IMR-90 (cell line): ENCODE measurements around the gene HCFC1. TPM values are rescaled to one million over a fixed set of nuclear protein-coding genes. Genes with fewer than 3 reads are reported as not detected.
A peak's percentile ranks its signal among the peaks of the same experiment; 100 is the strongest.

ENCODE experiments used
- ATAC-seq: fragments of 200-7000 bp; cut with Tn5 transposase; 2 replicates; pipeline ENCODE4 v1.9.1; 2020; ENCODE audit warnings: low read depth, mild to moderate bottlenecking, moderate library complexity
- BruUV-seq: library from RNA; stranded (reverse); fragments of 400-500 nt; replicated peaks from 2 replicates; lab custom pipeline; 2021; lab: Mats Ljungman, UMichigan
- CTCF ChIA-PET: fragments of 300-600 bp; formaldehyde crosslinking; extraction: SDS; loops from one replicate; lab custom pipeline; 2021; ENCODE audit warnings: antibody characterized with exemption; lab: Yijun Ruan, JAX
- POLR2A ChIA-PET: fragments of 300-600 bp; sonication (Branson Sonifier 250); formaldehyde crosslinking; loops from one replicate; lab custom pipeline; 2022; ENCODE audit warnings: antibody characterized with exemption; ENCODE audit not compliant: unreplicated experiment; lab: Charles Lee
- DNase-seq: peaks from one replicate; pipeline ENCODE4 v3.0.0; 2013
- H2AFZ ChIP-seq: replicated peaks from 2 replicates; pipeline ENCODE3; 2013; ENCODE audit warnings: low read length, mild to moderate bottlenecking; ENCODE audit not compliant: poor library complexity
- H2AK5ac ChIP-seq: 2 replicates; pipeline ENCODE4 v1.6.1; 2013; ENCODE audit warnings: low read depth, low read length, inconsistent platforms
- H2AK9ac ChIP-seq: replicated peaks from 2 replicates; pipeline ENCODE3; 2013; ENCODE audit warnings: mild to moderate bottlenecking, low read depth, low read length, moderate library complexity; ENCODE audit not compliant: poor library complexity
- H2BK120ac ChIP-seq: 2 replicates; pipeline ENCODE4 v1.6.1; 2013; ENCODE audit warnings: low read depth, low read length, inconsistent platforms
- H2BK15ac ChIP-seq: 3 replicates; pipeline ENCODE4 v1.6.1; 2013; ENCODE audit warnings: low read depth, low read length, inconsistent platforms
- H2BK20ac ChIP-seq: 2 replicates; pipeline ENCODE4 v1.6.1; 2013; ENCODE audit warnings: low read depth, mild to moderate bottlenecking, inconsistent platforms, low read length, moderate library complexity
- H2BK5ac ChIP-seq: 2 replicates; pipeline ENCODE4 v1.6.1; 2013; ENCODE audit warnings: mild to moderate bottlenecking, low read depth, low read length, inconsistent platforms; ENCODE audit not compliant: poor library complexity, severe bottlenecking
- H3K14ac ChIP-seq: replicated peaks from 2 replicates; pipeline ENCODE4 v1.6.1; 2013; ENCODE audit warnings: low read depth, low read length, inconsistent platforms
- H3K18ac ChIP-seq: 2 replicates; pipeline ENCODE4 v1.6.1; 2013; ENCODE audit warnings: low read depth, low read length, control low read depth
- H3K23ac ChIP-seq: 2 replicates; pipeline ENCODE4 v1.6.1; 2013; ENCODE audit warnings: low read depth, low read length, inconsistent platforms
- H3K27ac ChIP-seq: 2 replicates; pipeline ENCODE4 v1.5.1; 2013; ENCODE audit warnings: mild to moderate bottlenecking, control low read depth, low read length; ENCODE audit not compliant: insufficient read depth
- H3K27me3 ChIP-seq: 2 replicates; pipeline ENCODE4 v1.6.1; 2013; ENCODE audit warnings: low read length; ENCODE audit not compliant: control insufficient read depth, insufficient read depth
- H3K36me3 ChIP-seq: 2 replicates; pipeline ENCODE4 v1.6.1; 2013; ENCODE audit warnings: low read length, mixed read lengths; ENCODE audit not compliant: control insufficient read depth, insufficient read depth
- H3K4ac ChIP-seq: 2 replicates; pipeline ENCODE4 v1.6.1; 2013; ENCODE audit warnings: low read depth, low read length, inconsistent platforms
- H3K4me1 ChIP-seq: 2 replicates; pipeline ENCODE4 v1.6.1; 2013; ENCODE audit warnings: low read length, mixed read lengths; ENCODE audit not compliant: control insufficient read depth, insufficient read depth
- H3K4me2 ChIP-seq: 2 replicates; pipeline ENCODE4 v1.6.1; 2013; ENCODE audit warnings: low read depth, mild to moderate bottlenecking, control low read depth, low read length, moderate library complexity
- H3K4me3 ChIP-seq: 2 replicates; pipeline ENCODE4 v1.5.1; 2013; ENCODE audit warnings: low read depth, mild to moderate bottlenecking, control low read depth, low read length, moderate library complexity; ENCODE audit not compliant: insufficient read depth
- H3K56ac ChIP-seq: 2 replicates; pipeline ENCODE4 v1.6.1; 2013; ENCODE audit warnings: low read length, inconsistent platforms; ENCODE audit not compliant: insufficient read depth; ENCODE audit errors: extremely low read depth
- H3K79me1 ChIP-seq, 2 experiments: 2 replicates each; pipeline ENCODE4 v1.6.1; 2013; ENCODE audit warnings: low read length in 2 of 2, inconsistent platforms in 1 of 2, low read depth in 1 of 2
- H3K9ac ChIP-seq: 2 replicates; pipeline ENCODE4 v1.6.1; 2013; ENCODE audit warnings: low read depth, low read length, control low read depth
- H3K9me1 ChIP-seq: 2 replicates; pipeline ENCODE4 v1.6.1; 2013; ENCODE audit warnings: low read length, inconsistent platforms; ENCODE audit not compliant: insufficient read depth
- H3K9me3 ChIP-seq: 2 replicates; pipeline ENCODE4 v1.6.1; 2013; ENCODE audit warnings: low read length; ENCODE audit not compliant: control insufficient read depth, insufficient read depth
- H4K20me1 ChIP-seq: 2 replicates; pipeline ENCODE4 v1.6.1; 2013; ENCODE audit warnings: low read length, inconsistent platforms; ENCODE audit not compliant: insufficient read depth
- H4K5ac ChIP-seq: 2 replicates; pipeline ENCODE4 v1.6.1; 2013; ENCODE audit warnings: mild to moderate bottlenecking, low read depth, low read length, control low read depth
- H4K8ac ChIP-seq, 2 experiments: 2 replicates each; pipeline ENCODE4 v1.6.1; 2013; ENCODE audit warnings: low read depth in 2 of 2, low read length in 2 of 2, control low read depth in 1 of 2, inconsistent platforms in 1 of 2
- H4K91ac ChIP-seq: 2 replicates; pipeline ENCODE4 v1.6.1; 2013; ENCODE audit warnings: low read depth, low read length, inconsistent platforms; ENCODE audit not compliant: insufficient read depth
- BHLHE40 ChIP-seq: fragments of 150-350 bp; IDR thresholded peaks from 2 replicates; pipeline ENCODE4 v1.6.1; 2016; ENCODE audit warnings: mild to moderate bottlenecking, low read depth, low read length
- MXI1 ChIP-seq: IDR thresholded peaks from 2 replicates; pipeline ENCODE4 v1.6.1; 2012; ENCODE audit warnings: low read depth, mild to moderate bottlenecking, low read length, moderate library complexity, borderline replicate concordance
- RAD21 ChIP-seq: IDR thresholded peaks from 2 replicates; pipeline ENCODE4 v1.6.1; 2012; ENCODE audit warnings: low read length, improper control_type of control experiment
- RFX5 ChIP-seq: IDR thresholded peaks from 2 replicates; pipeline ENCODE4 v1.8.0; 2012; ENCODE audit warnings: low read depth, mild to moderate bottlenecking, low read length, moderate library complexity
- WGBS, 2 experiments: methylation state at CpG; one replicate each; pipeline versions ENCODE4 v1.1.5 to v1.1.7; 2013; ENCODE audit warnings: missing lambda C conversion rate in 2 of 2; ENCODE audit not compliant: insufficient read length in 1 of 2; ENCODE audit errors: extremely low coverage in 2 of 2; 5-methylcytosine and 5-hydroxymethylcytosine counted together
- dilution Hi-C: fragments of 300-500 bp; cut with HindIII; formaldehyde crosslinking; loops from one replicate; pipeline ENCODE4 v1.14.3; 2018; ENCODE audit warnings: low sequenced_read_pairs; ENCODE audit not compliant: unreplicated experiment
- in situ Hi-C: fragments of 300-500 bp; cut with MboI; formaldehyde crosslinking; loops from 3 replicates; pipeline ENCODE4 v1.14.3; 2019; ENCODE audit warnings: low sequenced_read_pairs, inconsistent platforms, mixed read lengths
- intact Hi-C: fragments of 100-400 bp; cut with micrococcal nuclease; formaldehyde crosslinking; loops from 2 replicates; pipeline ENCODE4 v1.10.0; 2022
- polyA plus RNA-seq, 3 experiments: library from polyadenylated mRNA; depleted of rRNA; stranded (reverse); fragments of >200 nt; gene quantifications; 2 replicates each; pipeline ENCODE4 v1.2.3, GENCODE V29; 2012; ENCODE audit warnings: low replicate concordance in 1 of 3
- total RNA-seq: library from RNA; depleted of rRNA; stranded (reverse); fragments of >200 nt; gene quantifications from 2 replicates; pipeline ENCODE4 v1.2.3, GENCODE V29; 2012

Gene HCFC1
- total and polyA plus RNA-seq, 2 of the 4 experiments (the other 2 are of a cell fraction): 3.2 to 17.6 TPM

DNA sequence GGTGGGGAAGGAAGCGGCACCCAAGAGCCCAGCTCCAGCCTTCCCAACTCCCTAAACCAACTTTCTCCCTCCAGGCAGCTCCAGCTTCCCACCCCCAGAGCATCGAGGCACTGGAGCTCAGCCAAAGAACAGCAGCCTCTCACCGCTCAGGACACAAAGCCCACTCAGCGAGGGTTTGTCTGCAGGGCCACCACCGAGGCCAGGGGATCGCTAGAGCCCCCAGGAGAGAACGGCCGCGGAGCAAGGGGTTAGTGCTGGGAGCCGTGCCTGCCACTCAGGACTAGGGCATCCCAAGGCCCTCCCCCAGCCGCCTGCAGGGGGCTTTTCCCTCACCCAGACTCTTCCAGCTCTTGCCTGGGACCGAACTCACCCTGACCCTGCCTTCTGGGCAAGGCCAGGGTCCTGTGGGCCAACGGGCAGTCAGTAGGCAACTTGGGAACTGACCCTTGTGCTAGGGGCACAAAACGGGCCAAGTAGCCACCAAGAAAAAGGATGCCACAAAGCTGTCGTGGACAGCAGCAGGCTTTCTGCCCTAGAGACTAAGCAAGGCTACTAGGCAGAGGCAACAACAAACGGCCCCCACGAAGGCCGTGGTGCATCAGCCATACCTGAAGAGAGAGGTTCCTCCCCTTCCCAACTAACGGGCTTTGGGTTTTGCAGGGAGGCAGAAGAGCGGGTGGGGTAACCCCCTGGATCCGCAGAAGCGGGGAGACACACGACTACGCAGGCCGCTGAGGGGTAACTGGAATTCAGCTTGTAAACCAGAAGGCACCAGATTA lies 2.3 kb downstream of the HCFC1 start (continued):
- TF ChIP-seq MXI1 (no peak), RFX5 (no peak)

DNA sequence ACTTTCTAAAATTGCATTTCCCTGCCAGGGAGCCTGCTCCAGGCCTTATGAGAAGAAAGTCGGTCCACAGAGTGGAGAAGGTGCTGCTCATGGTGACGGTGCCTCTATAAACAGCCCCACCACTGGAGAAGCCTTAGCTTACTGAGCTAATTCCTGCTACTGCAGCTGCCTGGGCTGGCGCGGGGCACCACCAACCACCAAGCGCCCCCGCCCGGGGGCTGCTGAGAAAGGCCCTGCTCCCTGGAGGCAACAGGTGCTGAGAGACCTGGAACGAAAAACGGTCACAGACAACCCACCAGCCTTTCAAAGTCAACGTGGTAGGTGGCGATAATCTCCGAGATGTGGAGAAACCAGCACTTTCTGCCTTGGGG lies 2.9 kb downstream of the HCFC1 start:
- Histone ChIP-seq H3K9ac (peak overlapping the region; percentile 93), H3K27ac (peak overlapping the region; percentile 100; the same call in 1 of the 2 replicates), H3K9me3 (no peaks in the 10 kb centered on the region), H4K91ac (no peak overlapping the region), H3K9me1 (peaks cover 11% of the 10 kb centered on the region; the same call in 1 of the 2 replicates), H4K20me1 (peaks cover 68% of the 10 kb centered on the region), H2BK5ac (no peak overlapping the region), H3K36me3 (peaks cover 4% of the 10 kb centered on the region; the same call in 1 of the 2 replicates), H4K5ac (no peak overlapping the region), H3K56ac (no peak overlapping the region), H2AK5ac (no peak overlapping the region), H2AK9ac (peak overlapping the region; percentile 57), H3K79me1 (peaks cover 3 to 21% of the 10 kb centered on the region in 2 experiments; a peak in 2 of 4 replicates), H3K4ac (no peak overlapping the region; the same call in 1 of the 2 replicates), H4K8ac (no peak overlapping the region), H3K4me2 (peak overlapping the region; percentile 81), H2BK15ac (no peak overlapping the region), H3K4me3 (peak overlapping the region; percentile 96; the same call in 1 of the 2 replicates), H3K23ac (peak overlapping the region; percentile 65; the same call in 1 of the 2 replicates), H3K4me1 (peaks cover 20% of the 10 kb centered on the region), H3K18ac (no peak overlapping the region), H2BK120ac (no peak overlapping the region), H3K14ac (no peak overlapping the region), H2BK20ac (no peak overlapping the region), H2AFZ (no peak overlapping the region), H3K27me3 (no peaks in the 10 kb centered on the region)
- TF ChIP-seq BHLHE40: no peak
- TF ChIP-seq RAD21: no peak
- ChIA-PET CTCF (no interaction called here), POLR2A (no interaction called here)
- WGBS, 2 experiments: 50% methylated on average over 2 of the region's 12 CpGs; no CpG with 5 or more reads in 1 of the 2 experiments
- dilution Hi-C loops (no loop called here), in situ Hi-C loops (loop anchor here (10.0 kb wide), 1 partner anchor 204 kb away; the partner anchor contains the start of gene PLXNB3), intact Hi-C loops (no loop called here)
- ATAC-seq (no peak), DNase-seq (no peak)
- no TSS peak for BruUV-seq
